WERI-Rb-1 (cell line): ENCODE results near the gene HTT.

ENCODE experiments used
- DNase-seq: peaks from one replicate; pipeline ENCODE4 v3.0.0-alpha.2; 2020
- H3K27ac ChIP-seq: fragments of 250-450 bp; sonication (Bioruptor Pico); 2 replicates; pipeline ENCODE4 v1.5.1; 2020; ENCODE audit warnings: mild to moderate bottlenecking, moderate library complexity
- H3K27me3 ChIP-seq: fragments of 250-450 bp; sonication (Bioruptor Pico); 2 replicates; pipeline ENCODE4 v1.5.1; 2021; ENCODE audit warnings: mild to moderate bottlenecking, low read depth, moderate library complexity; ENCODE audit not compliant: insufficient read depth, severe bottlenecking
- H3K36me3 ChIP-seq: fragments of 250-450 bp; sonication (Bioruptor Pico); 2 replicates; pipeline ENCODE4 v1.5.1; 2020; ENCODE audit warnings: mild to moderate bottlenecking, moderate library complexity
- H3K4me3 ChIP-seq: 2 replicates; pipeline ENCODE4 v1.5.1; 2011; ENCODE audit warnings: low read depth, mild to moderate bottlenecking, control low read depth, low read length
- H3K9me3 ChIP-seq: fragments of 250-450 bp; sonication (Bioruptor Pico); 2 replicates; pipeline ENCODE4 v1.5.1; 2021; ENCODE audit warnings: mild to moderate bottlenecking, moderate library complexity; ENCODE audit not compliant: severe bottlenecking
- TF ChIP-seq, protein P1 (sequence below): IDR thresholded peaks from 2 replicates; pipeline ENCODE4 v1.5.1; 2011; ENCODE audit warnings: low read depth, mild to moderate bottlenecking, control low read depth, inconsistent platforms, low read length

The HTT gene

DNA sequence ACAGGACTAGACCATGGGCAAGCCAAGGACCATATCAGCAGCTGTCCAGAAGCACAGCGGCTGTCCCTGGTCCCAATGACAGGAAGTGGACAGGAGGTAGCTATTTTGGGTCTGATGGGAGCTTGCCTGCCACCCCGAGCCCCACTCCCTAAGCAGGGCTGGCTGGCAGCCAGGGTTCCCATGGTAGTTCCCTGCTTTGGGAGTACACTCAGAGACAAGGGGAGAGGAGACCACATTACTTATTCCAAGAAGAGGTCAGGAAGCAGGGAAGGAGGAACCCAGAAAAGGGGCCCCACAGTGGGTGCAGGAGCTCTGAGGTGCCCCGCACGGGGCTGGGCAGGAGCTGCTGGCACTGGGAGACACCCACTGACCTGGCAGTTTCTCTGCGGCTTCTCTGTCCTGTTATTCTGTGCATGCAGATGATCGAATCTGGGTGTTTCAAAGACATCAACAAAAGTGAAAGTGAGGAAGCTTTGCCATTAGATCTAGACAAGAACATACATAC lies 36.5 kb upstream of the HTT start:
- H3K9me3 ChIP-seq: no peaks in the 10 kb centered on the region
- H3K36me3 ChIP-seq: no peaks in the 10 kb centered on the region
- no peak for DNase-seq
- H3K4me3 ChIP-seq: no peak overlapping the region
- TF ChIP-seq, protein P1, sequence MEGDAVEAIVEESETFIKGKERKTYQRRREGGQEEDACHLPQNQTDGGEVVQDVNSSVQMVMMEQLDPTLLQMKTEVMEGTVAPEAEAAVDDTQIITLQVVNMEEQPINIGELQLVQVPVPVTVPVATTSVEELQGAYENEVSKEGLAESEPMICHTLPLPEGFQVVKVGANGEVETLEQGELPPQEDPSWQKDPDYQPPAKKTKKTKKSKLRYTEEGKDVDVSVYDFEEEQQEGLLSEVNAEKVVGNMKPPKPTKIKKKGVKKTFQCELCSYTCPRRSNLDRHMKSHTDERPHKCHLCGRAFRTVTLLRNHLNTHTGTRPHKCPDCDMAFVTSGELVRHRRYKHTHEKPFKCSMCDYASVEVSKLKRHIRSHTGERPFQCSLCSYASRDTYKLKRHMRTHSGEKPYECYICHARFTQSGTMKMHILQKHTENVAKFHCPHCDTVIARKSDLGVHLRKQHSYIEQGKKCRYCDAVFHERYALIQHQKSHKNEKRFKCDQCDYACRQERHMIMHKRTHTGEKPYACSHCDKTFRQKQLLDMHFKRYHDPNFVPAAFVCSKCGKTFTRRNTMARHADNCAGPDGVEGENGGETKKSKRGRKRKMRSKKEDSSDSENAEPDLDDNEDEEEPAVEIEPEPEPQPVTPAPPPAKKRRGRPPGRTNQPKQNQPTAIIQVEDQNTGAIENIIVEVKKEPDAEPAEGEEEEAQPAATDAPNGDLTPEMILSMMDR: no peak
- H3K27ac ChIP-seq: no peak overlapping the region
- no peaks in the 10 kb centered on the region for H3K27me3 ChIP-seq

DNA sequence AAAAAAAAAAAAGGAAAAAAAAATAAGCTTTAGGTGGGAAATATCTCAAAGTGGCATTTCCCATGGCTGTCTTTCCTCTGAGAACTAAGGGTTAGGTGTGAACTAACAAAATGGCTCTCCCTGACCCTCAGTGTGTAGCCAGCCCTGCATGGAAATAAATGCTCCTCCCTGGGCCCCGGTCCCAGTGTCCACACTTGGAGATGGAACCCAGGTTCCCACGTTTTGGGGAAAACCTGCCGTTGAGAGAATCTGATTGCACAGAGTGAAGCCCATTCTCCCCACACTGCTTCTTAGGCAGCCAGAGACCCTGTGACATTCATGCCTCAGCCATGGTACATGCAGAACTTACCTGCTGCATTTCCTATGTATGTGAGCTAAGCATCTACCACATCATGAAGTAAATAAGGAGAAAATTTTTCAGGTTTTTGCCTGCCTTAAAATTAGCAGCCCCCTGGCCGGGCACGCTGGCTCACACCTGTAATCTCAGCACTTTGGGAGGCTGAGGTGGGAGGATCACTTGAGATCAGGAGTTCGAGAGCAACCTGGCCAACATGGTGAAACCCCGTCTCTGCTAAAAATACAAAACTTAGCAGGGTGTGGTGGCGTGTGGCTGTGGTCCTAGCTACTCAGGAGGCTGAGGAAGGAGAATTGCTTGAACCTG lies 34.6 kb upstream of the HTT start:
- no peaks in the 10 kb centered on the region for H3K27me3 ChIP-seq
- DNase-seq: no peak
- no peaks in the 10 kb centered on the region for H3K36me3 ChIP-seq
- H3K27ac ChIP-seq: no peak overlapping the region
- TF ChIP-seq, protein P1: no peak
- H3K4me3 ChIP-seq: no peak overlapping the region
- H3K9me3 ChIP-seq: no peaks in the 10 kb centered on the region

DNA sequence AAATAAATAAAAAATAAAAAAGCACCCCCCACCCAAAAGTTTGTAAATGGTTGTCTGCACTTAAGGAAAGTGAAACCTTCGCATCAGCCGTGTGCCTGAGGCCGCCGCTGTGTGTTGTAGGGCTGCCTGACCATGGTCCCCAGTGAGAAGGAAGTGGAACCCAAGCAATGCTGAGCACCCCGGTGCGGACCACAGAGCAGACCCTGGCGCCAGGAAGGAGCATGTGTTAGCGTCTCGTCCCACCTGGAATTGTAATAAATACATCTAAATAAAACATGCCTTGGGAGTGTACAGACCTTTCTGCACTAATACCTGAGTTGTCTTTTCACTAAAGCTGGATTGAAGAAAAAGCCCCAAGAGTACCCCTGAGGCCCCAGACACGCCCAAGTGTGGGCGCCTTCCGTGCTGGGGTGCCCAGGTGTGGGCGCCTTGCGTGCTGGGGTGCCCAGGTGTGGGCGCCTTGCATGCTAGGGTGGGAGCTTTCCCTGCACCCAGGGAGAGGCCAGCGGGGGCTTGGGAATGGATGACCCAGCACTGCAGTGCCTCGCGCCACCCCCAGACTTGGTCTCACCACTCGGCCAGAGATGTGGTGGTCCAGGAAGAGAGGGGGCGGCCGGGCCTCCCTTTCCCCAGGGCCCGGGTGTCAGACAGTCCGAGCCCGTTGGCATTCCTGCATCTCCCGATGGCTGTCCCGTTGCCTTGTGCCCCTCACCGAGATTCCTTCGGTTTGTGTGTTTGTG lies 33.9 kb upstream of the HTT start:
- no peak overlapping the region for H3K27ac ChIP-seq
- no peak for DNase-seq
- H3K9me3 ChIP-seq: no peaks in the 10 kb centered on the region
- no peaks in the 10 kb centered on the region for H3K36me3 ChIP-seq
- H3K4me3 ChIP-seq: no peak overlapping the region
- no peaks in the 10 kb centered on the region for H3K27me3 ChIP-seq
- TF ChIP-seq, protein P1: no peak

DNA sequence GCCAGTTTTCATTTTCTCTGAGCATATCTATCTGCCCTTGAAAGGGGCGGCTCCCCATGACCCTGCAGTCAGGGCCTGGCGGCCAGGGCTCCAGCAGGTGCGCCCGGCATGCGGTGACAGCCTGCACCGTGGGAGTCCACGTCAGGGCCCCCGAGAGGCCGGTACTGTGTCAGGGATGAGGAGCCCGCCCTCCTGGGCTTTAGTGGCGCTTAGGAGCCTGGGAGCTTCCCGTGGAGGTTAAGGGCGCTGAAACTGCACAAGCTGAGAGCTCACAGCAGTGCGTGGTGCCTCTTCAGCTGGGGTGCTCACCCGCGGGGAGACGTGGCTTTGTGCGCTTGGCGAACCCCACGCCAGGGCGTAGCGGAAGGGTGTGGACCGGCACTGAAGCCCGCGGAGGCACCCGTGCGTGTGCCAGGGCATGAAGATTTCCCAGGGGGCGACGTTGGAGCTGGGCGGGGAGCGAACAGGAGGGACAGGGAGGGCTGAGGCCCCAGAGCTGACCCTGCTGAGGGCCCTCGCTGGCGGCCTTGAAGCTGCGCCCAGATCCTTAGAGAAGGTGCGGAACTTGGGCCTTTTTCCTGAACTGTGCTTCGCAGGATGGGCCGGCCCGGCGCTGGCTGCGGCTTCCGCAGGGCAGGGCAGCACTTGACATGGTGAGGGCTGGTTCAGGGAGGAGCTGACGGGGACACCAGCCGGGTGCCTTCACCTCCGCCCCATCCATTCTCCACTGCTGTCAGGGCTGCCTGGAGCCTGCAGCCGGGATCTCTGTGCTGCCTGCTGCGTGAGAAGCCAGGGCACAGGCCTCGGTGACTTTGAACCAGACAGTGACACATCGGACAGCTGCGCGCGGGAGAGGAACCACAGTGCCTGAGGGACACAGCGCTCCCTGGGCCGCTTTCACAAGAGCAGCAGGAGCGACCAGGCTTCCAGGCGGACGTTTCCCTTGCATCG lies 33.0 kb upstream of the HTT start:
- H3K27ac ChIP-seq: no peak overlapping the region
- H3K27me3 ChIP-seq: no peaks in the 10 kb centered on the region
- no peaks in the 10 kb centered on the region for H3K36me3 ChIP-seq
- TF ChIP-seq, protein P1: no peak
- H3K9me3 ChIP-seq: no peaks in the 10 kb centered on the region
- no peak overlapping the region for H3K4me3 ChIP-seq
- DNase-seq: no peak

DNA sequence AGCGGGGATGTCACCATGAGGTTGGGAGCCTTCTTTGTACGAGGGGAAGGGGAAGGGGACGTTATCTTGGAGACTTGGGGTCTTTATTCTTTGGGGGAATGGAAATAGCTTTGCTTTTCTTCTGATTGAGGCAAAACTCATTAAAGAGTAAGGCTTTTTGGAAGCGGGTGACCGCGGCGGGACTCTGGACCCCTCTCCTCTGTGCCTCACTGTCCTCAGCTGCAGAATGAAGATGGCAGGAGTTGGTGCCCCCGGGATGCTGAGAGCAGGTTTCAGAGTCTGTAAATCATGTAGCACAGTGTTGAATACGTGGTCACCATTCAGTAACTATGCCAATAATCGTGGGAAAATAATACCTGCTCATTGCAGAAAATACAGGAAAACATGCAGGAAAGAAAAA lies 32.3 kb upstream of the HTT start:
- no peaks in the 10 kb centered on the region for H3K9me3 ChIP-seq
- H3K27ac ChIP-seq: no peak overlapping the region
- TF ChIP-seq, protein P1: no peak
- H3K36me3 ChIP-seq: no peaks in the 10 kb centered on the region
- no peak for DNase-seq
- H3K27me3 ChIP-seq: no peaks in the 10 kb centered on the region
- no peak overlapping the region for H3K4me3 ChIP-seq
